Fibroblast of villous mesenchyme (primary cell): ENCODE results near the gene RAB21. TPM values are rescaled to one million over a fixed set of nuclear protein-coding genes. Genes with fewer than 3 reads are reported as not detected.

Source experiments
- DNase-seq: peaks from one replicate; pipeline ENCODE4 v3.0.0-alpha.2; 2010; ENCODE audit warnings: low read depth
- H3K4me3 ChIP-seq: 2 replicates; pipeline ENCODE4 v1.5.1; 2011; ENCODE audit warnings: low read depth, mild to moderate bottlenecking, low read length
- CTCF ChIP-seq: IDR thresholded peaks from 2 replicates; pipeline ENCODE4 v1.5.1; 2012; ENCODE audit warnings: low read depth, mild to moderate bottlenecking, low read length; ENCODE audit not compliant: insufficient read depth
- total RNA-seq: library from RNA; depleted of rRNA; stranded (reverse); fragments of >200 nt; gene quantifications from 2 replicates; pipeline ENCODE4 v1.2.3, GENCODE V29; 2012

RAB21 gene
- total RNA-seq, 1 donor = 12.5 TPM

DNA sequence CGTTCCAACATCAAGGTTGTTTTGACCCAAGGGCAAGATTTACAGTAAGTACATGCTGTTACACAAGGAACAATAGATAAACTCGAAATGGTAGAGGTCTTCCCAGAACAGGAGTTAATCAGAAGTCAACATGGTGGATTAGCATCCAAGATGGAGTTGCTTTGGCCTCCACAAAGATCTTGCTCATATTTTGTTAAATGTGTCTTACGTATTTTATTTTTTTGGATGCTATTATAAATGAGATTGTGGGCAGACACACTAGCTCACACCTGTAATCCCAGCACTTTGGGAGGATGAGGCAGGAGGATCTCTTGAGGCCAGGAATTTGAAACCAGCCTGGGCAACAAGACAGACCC lies 22.3 kb upstream of the RAB21 start:
- TF ChIP-seq CTCF = no peak
- H3K4me3 ChIP-seq = no peak overlapping the region
- DNase-seq = no peak

GRCh38 chr12:71737197-71737596 lies 17.5 kb upstream of the RAB21 start:
- no peak overlapping the region for H3K4me3 ChIP-seq
- DNase-seq = no peak
- TF ChIP-seq CTCF = no peak

GRCh38 chr12:71742998-71743397 lies 11.7 kb upstream of the RAB21 start:
- no peak for DNase-seq
- TF ChIP-seq CTCF = no peak
- no peak overlapping the region for H3K4me3 ChIP-seq

GRCh38 chr12:71744522-71745300 lies 10.0 kb upstream of the RAB21 start:
- no peak for TF ChIP-seq CTCF
- DNase-seq = no peak
- no peak overlapping the region for H3K4me3 ChIP-seq

DNA sequence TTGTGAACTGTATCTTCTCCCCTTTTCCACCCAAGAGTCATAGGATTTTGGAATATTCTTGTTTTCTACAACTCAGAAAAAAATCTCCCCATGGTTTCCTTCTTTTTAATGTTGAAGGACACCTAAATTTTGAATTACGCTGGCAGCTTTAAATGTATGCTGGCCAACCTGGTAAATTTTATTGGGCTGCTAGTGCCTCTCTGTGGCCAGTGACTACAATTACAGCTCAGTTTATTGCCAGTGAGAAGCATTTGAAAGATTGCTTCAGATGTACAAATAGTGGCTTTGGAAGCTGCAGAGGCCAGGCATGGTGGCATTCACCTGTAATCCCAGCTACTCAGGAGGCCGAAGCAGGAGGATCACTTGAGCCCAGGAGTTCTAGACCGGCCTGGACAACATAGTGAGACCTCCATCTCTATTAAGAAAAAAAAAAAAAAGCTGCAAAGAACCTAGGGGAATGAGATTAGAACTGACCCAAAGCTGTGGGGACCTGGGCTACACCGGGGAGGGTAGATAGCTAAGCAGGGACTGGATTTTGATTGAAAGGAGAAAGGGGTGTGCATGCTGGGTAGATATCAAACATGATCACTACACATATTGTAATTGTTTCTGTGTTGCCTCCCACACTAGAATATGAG lies 7.6 kb upstream of the RAB21 start:
- peak; percentile 75 for DNase-seq
- H3K4me3 ChIP-seq = no peak overlapping the region
- TF ChIP-seq CTCF = peak; percentile 74

GRCh38 chr12:71748081-71748850 lies 6.4 kb upstream of the RAB21 start:
- no peak for DNase-seq
- TF ChIP-seq CTCF = no peak
- H3K4me3 ChIP-seq = no peak overlapping the region
